Smooth muscle cell (in vitro differentiated cells): ENCODE measurements around the gene ZNF324B. TPM values are rescaled to one million over a fixed set of nuclear protein-coding genes. Genes with fewer than 3 reads are reported as not detected.

Source experiments
- DNase-seq: peaks from one replicate; lab custom pipeline; 2025; ENCODE audit not compliant: unreplicated experiment; lab: John Stamatoyannopoulos, UW
- H2AFZ ChIP-seq: fragments of 200-600 bp; sonication (generic); 2 replicates; pipeline ENCODE4 v1.6.0; 2016; ENCODE audit warnings: antibody characterized with exemption, low read depth, mild to moderate bottlenecking
- H3F3A ChIP-seq: fragments of 200-600 bp; sonication (generic); 2 replicates; pipeline ENCODE4 v1.6.0; 2017; ENCODE audit warnings: antibody characterized with exemption, low read depth
- H3K27ac ChIP-seq: fragments of 200-600 bp; sonication (generic); 2 replicates; pipeline ENCODE4 v1.5.1; 2016; ENCODE audit warnings: low read depth, mild to moderate bottlenecking
- H3K27me3 ChIP-seq: fragments of 200-600 bp; sonication (generic); 2 replicates; pipeline ENCODE4 v1.6.1; 2016; ENCODE audit warnings: low read depth, mild to moderate bottlenecking
- H3K36me3 ChIP-seq: fragments of 200-600 bp; sonication (generic); 2 replicates; pipeline ENCODE4 v1.5.1; 2016; ENCODE audit warnings: low read depth
- H3K4me1 ChIP-seq: fragments of 200-600 bp; sonication (generic); 2 replicates; pipeline ENCODE4 v1.5.1; 2016; ENCODE audit warnings: low read depth
- H3K4me2 ChIP-seq: fragments of 200-600 bp; sonication (generic); 2 replicates; pipeline ENCODE4 v1.6.0; 2016; ENCODE audit warnings: mild to moderate bottlenecking
- H3K4me3 ChIP-seq: fragments of 200-600 bp; sonication (generic); 2 replicates; pipeline ENCODE4 v1.5.1; 2016; ENCODE audit warnings: mild to moderate bottlenecking
- H3K79me2 ChIP-seq: fragments of 200-600 bp; sonication (generic); 2 replicates; pipeline ENCODE4 v1.6.0; 2016; ENCODE audit warnings: low read depth, mild to moderate bottlenecking
- H3K9ac ChIP-seq: fragments of 200-600 bp; sonication (generic); 2 replicates; pipeline ENCODE4 v1.6.0; 2016; ENCODE audit warnings: low read depth
- H3K9me3 ChIP-seq: fragments of 200-600 bp; sonication (generic); replicated peaks from 2 replicates; pipeline ENCODE4 v1.5.1; 2016; ENCODE audit warnings: low read depth
- H4K20me1 ChIP-seq: fragments of 200-600 bp; sonication (generic); 2 replicates; pipeline ENCODE4 v1.6.0; 2016; ENCODE audit warnings: low read depth
- WGBS: methylation state at CpG from one replicate; pipeline ENCODE4 v1.1.7; 2016; ENCODE audit warnings: low lambda C conversion rate; 5-methylcytosine and 5-hydroxymethylcytosine counted together
- polyA plus RNA-seq: library from polyadenylated mRNA; unstranded; fragments of >200 nt; fragmentation: Nextera tagmentation; extraction: Ambion mirVana; gene quantifications from 2 replicates; pipeline ENCODE4 v1.2.1, GENCODE V29; 2016
- total RNA-seq: library from RNA; depleted of rRNA; stranded (reverse); fragments of >200 nt; gene quantifications from 2 replicates; pipeline ENCODE4 v1.2.3, GENCODE V29; 2014
- TF ChIP-seq, protein P1 (sequence below): fragments of 200-600 bp; sonication (generic); IDR thresholded peaks from 2 replicates; pipeline ENCODE4 v1.5.1; 2017; ENCODE audit warnings: borderline replicate concordance, mild to moderate bottlenecking, antibody characterized with exemption; ENCODE audit not compliant: insufficient read depth, poor library complexity, severe bottlenecking

The ZNF324B gene
- total and polyA plus RNA-seq, 2 experiments from 2014 or later: 2.6 to 3.1 TPM

DNA sequence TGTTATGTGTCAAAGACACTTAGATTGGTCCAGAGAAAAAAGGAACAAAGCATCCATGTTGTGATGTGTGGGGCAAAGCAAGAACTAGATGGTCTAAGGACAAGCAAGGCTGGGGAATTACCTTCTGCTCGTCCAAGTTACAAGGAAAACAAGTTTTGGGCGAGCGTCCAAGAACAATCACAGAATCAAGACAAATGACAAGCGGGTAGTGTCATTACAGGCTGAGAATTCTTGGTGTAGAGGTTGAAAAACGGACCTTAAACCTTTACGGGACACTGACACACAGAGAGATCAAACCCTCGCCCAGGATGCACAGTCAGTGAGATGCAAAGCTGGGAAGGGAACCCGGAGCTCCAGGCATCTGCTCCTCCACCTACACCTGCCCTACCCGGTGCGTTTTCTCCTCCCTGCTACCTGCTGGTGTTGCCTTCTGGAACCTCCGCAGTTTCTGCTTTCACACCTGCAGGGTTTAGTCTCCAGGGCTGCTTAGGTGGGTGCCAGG is 515 bp upstream of the ZNF324B start:
- 26% methylated on average over 11 of the region's 11 CpGs for WGBS
- H3K27me3 ChIP-seq: no peaks in the 10 kb centered on the region

DNA sequence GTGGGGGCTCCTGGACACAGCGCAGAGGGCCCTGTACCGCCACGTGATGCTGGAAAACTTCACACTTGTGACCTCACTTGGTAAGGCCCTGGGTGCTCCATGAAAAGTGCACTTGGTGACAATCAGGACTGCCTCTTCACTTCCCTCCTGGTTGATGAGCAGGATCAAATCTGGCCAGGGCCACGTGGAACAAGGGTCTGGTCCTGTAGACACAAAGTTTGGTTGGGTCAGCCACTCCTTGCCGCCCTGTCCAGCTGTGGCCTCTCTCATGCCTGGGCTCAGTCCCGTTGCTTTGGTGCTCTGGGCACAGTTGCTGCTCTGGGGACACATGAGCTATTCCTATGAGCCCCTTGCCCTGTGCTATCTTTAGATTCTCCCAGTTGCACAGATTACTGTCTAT is 2.3 kb downstream of the ZNF324B start:
- no peak overlapping the region for H3K4me2 ChIP-seq
- no peak overlapping the region for H3K9ac ChIP-seq
- H3K79me2 ChIP-seq: no peaks in the 10 kb centered on the region
- DNase-seq: no peak
- no peaks in the 10 kb centered on the region for H4K20me1 ChIP-seq
- H3K27me3 ChIP-seq: no peaks in the 10 kb centered on the region
- no peak overlapping the region for H2AFZ ChIP-seq
- H3K9me3 ChIP-seq: no peaks in the 10 kb centered on the region
- no peaks in the 10 kb centered on the region for H3K36me3 ChIP-seq
- WGBS: 98% methylated on average over 6 of the region's 6 CpGs
- H3F3A ChIP-seq: no peaks in the 10 kb centered on the region
- no peak overlapping the region for H3K4me3 ChIP-seq
- H3K4me1 ChIP-seq: peaks cover 4% of the 10 kb centered on the region
- H3K27ac ChIP-seq: no peak overlapping the region
- TF ChIP-seq, protein P1, sequence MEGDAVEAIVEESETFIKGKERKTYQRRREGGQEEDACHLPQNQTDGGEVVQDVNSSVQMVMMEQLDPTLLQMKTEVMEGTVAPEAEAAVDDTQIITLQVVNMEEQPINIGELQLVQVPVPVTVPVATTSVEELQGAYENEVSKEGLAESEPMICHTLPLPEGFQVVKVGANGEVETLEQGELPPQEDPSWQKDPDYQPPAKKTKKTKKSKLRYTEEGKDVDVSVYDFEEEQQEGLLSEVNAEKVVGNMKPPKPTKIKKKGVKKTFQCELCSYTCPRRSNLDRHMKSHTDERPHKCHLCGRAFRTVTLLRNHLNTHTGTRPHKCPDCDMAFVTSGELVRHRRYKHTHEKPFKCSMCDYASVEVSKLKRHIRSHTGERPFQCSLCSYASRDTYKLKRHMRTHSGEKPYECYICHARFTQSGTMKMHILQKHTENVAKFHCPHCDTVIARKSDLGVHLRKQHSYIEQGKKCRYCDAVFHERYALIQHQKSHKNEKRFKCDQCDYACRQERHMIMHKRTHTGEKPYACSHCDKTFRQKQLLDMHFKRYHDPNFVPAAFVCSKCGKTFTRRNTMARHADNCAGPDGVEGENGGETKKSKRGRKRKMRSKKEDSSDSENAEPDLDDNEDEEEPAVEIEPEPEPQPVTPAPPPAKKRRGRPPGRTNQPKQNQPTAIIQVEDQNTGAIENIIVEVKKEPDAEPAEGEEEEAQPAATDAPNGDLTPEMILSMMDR: no peak

More for the DNA sequence above, 515 bp upstream of the ZNF324B start:
- Histone ChIP-seq H3K36me3 (no peaks in the 10 kb centered on the region), H3K4me1 (peaks cover 4% of the 10 kb centered on the region), H3K79me2 (no peaks in the 10 kb centered on the region), H3K27ac (no peak overlapping the region), H4K20me1 (no peaks in the 10 kb centered on the region), H3K4me3 (peak overlapping the region; percentile 66), H3F3A (no peaks in the 10 kb centered on the region), H3K9me3 (no peaks in the 10 kb centered on the region), H3K4me2 (peak overlapping the region; percentile 96), H2AFZ (peak overlapping the region; percentile 93), H3K9ac (peak overlapping the region; percentile 65)
- TF ChIP-seq, protein P1: no peak
- DNase-seq: no peak

DNA sequence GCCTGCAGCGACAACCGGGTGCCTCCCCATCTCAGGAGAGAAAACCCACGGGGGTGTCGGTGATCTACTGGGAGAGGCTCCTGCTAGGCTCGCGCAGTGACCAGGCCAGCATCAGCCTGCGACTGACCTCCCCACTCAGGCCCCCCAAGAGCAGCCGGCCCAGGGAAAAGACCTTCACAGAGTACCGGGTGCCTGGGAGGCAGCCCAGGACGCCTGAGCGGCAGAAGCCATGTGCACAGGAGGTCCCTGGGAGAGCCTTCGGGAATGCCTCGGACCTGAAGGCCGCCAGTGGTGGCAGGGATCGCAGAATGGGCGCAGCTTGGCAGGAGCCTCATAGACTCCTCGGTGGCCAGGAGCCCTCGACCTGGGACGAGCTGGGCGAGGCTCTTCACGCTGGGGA is 3.9 kb downstream of the ZNF324B start:
- H2AFZ ChIP-seq: no peak overlapping the region
- DNase-seq: no peak
- 95% methylated on average over 20 of the region's 21 CpGs for WGBS
- H3K4me1 ChIP-seq: peaks cover 4% of the 10 kb centered on the region
- H3K4me2 ChIP-seq: no peak overlapping the region
- no peak overlapping the region for H3K27ac ChIP-seq
- no peak overlapping the region for H3K9ac ChIP-seq
- H4K20me1 ChIP-seq: no peaks in the 10 kb centered on the region
- TF ChIP-seq, protein P1: no peak
- H3K79me2 ChIP-seq: no peaks in the 10 kb centered on the region
- H3K27me3 ChIP-seq: no peaks in the 10 kb centered on the region
- H3K9me3 ChIP-seq: no peaks in the 10 kb centered on the region
- H3F3A ChIP-seq: no peaks in the 10 kb centered on the region
- no peaks in the 10 kb centered on the region for H3K36me3 ChIP-seq
- no peak overlapping the region for H3K4me3 ChIP-seq

DNA sequence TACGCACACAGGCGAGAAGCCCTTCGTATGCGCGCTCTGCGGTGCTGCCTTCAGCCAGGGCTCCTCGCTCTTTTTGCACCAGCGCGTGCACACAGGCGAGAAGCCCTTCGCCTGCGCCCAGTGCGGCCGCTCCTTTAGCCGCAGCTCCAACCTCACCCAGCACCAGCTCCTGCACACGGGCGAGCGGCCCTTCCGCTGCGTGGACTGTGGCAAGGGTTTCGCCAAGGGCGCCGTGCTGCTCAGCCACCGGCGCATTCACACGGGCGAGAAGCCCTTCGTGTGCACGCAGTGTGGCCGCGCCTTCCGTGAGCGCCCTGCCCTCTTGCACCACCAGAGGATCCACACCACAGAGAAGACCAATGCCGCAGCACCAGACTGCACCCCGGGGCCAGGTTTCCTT is 4.7 kb downstream of the ZNF324B start:
- no peak overlapping the region for H3K4me2 ChIP-seq
- H3K4me1 ChIP-seq: peaks cover 1% of the 10 kb centered on the region
- no peak overlapping the region for H2AFZ ChIP-seq
- no peaks in the 10 kb centered on the region for H3K36me3 ChIP-seq
- H3K79me2 ChIP-seq: no peaks in the 10 kb centered on the region
- no peak overlapping the region for H3K27ac ChIP-seq
- no peaks in the 10 kb centered on the region for H3F3A ChIP-seq
- no peaks in the 10 kb centered on the region for H4K20me1 ChIP-seq
- H3K4me3 ChIP-seq: no peak overlapping the region
- H3K9me3 ChIP-seq: no peaks in the 10 kb centered on the region
- no peak for DNase-seq
- 98% methylated on average over 35 of the region's 35 CpGs for whole genome bisulfite sequencing
- H3K9ac ChIP-seq: no peak overlapping the region
- TF ChIP-seq, protein P1: no peak
- H3K27me3 ChIP-seq: no peaks in the 10 kb centered on the region
